ENCODE measurements around the gene PCSK4.
"Not testable (repeated sequence)": the region's sequence is repeated elsewhere in the genome, so short reads cannot be mapped to it uniquely, and the experiment has no call there.

PCSK4 gene

GRCh38 chr19:1503925-1504773 lies 14.0 kb upstream of the PCSK4 start:
- no peak for DNase-seq

DNA sequence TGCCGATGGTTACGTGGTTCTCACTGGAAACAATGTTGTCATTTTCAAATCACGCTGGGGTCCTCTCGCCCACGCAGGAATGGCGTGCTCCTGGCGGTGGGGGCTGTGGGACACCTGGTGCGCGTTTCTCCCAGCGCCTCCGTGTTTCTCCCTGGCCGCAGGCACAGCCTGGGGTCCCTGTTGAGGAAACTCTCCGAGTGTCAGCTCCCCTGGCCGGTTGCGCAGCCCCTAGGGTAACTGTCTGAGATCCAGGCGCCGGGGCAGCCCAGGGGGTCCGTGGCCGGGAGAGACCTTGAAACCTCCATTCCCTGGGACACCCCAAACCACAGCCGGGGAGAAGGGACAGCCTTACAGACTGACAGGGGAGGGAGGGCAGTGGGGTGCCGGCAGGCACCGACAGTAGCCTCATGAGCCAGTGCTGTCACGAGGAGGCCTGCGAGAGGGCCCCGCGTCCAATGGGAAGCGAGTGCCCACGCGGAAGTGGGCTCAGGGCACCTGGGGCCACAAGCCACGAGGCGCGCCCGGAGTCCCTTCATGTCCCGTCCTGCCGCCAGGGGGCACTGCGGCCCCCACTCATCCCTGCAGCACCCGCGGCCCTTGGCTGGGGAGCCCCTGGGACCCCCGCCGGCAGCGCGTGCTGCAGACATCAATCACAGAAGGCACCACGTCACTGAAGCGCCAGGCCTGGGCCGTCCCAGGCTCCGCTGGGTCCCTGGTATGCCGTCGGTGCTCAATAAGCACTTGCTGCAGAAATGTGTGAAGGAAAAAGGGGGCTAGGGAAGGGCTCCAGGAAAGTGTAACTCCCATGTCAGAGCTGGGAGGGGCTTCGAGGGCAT lies 13.2 kb upstream of the PCSK4 start:
- no peak for DNase-seq

- no peak for DNase-seq
Observed at GRCh38 chr19:1502433-1503088, 12.4 kb upstream of the PCSK4 start.

DNA sequence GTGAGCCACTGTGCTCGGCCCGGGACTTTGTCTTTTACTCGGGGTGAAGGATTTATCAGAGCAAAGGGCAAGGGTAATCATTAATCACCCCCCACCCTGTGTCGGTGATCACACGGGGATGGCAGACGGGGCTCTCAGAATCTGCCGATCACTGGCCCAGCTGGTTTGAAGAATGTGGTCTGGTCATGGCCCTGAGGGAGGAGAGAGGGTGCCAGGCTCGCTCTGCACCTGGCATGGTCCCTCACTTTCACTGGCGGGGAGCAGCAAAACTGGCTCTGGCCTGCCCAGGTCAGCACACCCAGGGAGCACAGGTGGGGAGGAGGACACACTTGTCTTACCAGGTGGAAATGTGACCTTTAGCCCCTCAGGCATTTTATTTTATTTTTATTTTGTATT lies 11.0 kb upstream of the PCSK4 start:
- DNase-seq: no peak

DNA sequence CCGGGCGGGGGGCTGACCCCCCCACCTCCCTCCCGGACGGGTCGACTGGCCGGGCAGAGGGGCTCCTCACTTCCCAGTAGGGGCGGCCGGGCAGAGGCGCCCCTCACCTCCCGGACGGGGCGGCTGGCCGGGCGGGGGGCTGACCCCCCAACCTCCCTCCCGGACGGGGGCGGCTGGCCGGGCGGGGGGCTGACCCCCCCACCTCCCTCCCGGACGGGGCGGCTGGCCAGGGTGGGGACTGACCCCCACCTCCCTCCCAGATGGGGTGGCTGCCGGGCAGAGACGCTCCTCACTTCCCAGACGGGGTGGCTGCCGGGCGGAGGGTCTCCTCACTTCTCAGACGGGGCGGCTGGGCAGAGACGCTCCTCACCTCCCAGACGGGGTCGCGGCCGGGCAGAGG lies 9.1 kb upstream of the PCSK4 start:
- DNase-seq: not testable (repeated sequence)

DNA sequence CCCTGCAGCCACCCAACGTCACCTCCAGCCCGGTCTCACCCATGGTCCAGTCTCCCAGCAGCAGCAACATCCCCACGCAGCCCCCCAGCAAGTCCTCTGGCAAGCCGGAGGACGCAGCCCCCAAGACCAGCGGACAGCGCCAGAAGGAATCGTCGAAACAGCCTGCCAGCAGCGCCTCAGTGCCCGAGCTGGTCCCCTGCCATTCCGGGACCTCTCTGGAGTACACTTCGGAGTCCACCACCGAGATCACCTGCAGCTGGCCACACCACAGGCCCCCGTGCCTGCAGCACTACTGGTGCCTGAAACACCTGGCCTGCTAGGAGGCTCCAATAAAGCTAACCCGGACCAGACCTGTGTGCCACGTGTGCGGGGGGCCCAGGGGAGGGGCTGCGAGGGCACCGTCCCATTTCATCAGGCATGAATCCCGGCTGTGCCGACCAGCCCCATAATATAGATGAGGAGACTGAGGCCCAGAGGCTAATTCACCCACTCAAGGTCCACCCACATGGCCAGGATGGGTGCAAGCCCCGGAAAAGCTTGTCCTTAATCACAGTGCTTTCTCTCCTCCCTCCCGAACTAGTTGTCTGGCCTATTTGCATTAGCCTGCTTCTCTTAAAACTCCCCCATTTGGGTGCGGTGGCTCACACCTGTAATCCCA lies 7.6 kb upstream of the PCSK4 start:
- DNase-seq: no peak

DNA sequence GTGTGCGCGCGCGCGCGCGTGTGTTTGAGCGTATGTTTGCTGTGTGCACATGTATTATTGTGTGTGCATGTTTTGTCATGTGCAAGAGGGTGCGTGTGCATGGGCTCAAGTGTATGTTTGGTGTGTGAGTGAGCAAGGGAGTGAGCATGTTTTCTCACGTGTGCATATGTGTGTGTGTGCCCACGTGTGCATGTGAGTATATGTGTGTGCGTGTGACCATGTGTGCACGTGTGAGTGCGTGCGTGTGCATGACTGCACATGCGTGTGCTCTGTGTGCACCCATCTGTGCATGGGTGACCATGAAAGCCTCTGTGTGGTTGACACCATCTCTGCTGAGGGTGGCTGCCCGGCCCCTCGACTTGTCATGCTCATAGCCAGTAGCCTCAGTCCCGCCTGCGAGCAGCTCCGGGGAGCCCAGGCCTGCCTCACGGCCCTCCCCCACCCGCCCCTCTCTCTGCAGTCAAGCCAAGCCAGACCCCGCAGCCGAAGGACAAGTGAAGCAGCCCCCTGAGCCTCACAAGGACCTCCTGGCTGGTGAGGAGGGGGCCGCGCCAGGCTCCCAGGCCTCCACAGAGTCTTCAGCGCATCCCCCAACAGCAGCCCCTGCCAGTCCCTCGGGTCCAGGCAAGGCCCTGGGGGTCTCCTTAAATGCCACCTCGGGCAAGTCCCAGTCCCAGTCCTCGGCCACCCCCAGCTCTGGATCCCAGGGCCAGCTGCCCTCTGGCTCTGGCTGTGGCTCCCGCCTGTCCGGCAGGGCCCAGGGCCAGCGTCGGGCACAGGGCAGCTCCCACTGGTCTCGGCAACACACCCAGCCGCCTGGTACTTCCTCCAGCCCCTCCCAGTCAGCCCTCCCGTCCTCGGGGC lies 6.8 kb upstream of the PCSK4 start:
- DNase-seq: no peak

DNA sequence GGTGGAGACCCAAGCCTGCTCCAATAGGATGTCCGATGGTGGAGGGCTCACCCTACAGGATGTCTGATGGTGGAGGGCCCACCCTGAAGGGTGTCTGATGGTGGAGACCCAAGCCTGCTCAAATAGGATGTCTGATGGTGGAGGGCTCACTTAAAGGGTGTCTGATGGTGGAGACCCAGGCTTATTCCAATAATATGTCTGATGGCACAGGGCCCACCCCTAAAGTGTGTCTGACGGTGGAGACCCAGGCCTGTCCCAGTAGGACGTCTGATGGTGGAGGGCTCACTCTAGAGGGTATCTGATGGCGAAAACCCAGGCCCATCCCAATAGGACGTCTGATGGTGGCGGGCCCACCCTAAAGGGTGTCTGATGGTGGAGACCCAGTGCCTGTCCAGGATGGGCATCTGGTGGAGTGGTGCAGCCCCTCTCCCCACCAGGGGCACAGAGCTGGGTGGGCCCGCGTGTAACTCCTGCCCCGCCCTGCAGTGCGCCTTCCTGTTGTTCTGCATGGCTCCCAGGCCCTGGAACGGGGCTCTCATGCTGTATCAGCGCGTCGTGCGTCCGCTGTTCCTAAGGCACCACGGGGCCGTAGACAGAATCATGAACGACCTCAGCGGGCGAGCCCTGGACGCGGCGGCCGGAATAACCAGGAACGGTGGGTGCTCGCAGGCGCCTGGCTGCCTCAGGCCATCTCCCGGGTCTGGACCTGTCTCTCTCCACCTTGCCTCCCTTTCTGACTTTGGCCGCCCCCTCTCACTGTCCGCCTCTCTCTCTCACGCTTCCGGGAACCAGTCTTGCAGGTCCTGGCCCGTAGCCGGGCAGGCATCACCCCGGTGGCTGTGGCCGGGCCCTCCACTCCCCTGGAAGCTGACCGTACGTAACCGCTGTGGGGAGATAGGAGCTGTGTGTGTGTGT lies 5.9 kb upstream of the PCSK4 start:
- no peak for DNase-seq

DNA sequence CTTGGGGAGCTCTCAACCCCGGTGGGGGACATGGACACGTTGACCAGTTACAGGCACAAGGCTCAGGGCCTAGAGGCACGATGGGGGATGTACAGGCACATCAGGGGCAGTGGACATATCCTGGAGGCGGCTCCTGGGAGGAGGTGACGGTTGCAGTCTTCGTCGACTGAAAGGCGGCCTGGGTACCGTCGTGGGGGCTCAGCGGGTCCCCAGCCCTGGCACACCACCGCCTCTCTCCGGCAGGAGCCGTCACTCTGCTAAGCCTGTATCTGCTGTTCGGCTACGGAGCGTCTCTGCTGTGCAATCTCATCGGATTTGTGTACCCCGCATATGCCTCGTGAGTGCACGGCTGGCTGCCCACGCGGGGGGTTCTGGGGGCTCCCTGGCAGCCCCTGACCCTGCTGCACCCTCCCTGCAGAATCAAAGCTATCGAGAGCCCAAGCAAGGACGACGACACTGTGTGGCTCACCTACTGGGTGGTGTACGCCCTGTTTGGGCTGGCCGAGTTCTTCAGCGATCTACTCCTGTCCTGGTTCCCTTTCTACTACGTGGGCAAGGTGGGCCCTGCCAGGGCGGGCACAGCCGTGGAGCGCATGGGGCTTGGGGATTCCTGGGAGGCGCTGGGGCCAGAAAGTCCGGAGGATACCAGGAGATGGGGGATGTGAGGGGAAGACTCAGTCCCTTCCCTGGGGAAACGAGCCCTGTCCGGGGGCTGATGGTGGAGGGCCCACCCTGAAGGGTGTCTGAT lies 5.1 kb upstream of the PCSK4 start:
- DNase-seq: no peak

DNA sequence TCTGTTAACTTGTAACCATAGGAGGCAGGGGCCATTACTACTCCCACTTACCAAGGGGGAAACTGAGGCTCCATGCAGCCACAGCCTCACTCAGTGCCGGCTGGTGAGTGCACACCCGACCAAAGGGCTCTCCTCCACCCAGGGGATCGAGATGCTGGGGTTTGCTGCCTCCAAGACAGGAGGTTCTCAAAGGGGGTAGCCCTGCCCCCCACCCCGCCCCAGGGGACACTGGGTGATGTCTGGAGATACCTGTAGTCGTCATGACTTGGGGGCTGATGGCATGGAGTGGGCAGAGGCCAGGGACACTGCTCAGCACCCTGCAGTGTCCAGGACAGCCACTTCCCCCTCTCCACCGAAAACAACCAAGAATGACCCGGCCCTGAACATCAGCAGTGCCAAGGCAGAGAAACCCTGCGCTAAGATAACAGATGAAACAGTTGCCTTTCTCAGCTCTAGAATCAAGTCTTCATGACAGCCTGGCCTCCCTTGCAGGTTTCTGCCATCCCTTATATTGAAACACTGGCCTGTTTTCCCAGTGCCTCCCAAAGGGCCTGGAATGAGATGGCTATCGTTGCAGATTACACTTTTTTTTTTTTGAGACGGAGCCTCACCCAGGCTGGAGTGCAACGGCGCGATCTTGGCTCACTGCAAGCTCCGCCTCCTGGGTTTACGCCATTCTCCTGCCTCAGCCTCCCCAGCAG lies 4.1 kb upstream of the PCSK4 start:
- DNase-seq: no peak

- no peak for DNase-seq
Observed at GRCh38 chr19:1492474-1493006, 2.4 kb upstream of the PCSK4 start.

- no peak for DNase-seq
Observed at GRCh38 chr19:1491849-1492170, 1.7 kb upstream of the PCSK4 start.

DNA sequence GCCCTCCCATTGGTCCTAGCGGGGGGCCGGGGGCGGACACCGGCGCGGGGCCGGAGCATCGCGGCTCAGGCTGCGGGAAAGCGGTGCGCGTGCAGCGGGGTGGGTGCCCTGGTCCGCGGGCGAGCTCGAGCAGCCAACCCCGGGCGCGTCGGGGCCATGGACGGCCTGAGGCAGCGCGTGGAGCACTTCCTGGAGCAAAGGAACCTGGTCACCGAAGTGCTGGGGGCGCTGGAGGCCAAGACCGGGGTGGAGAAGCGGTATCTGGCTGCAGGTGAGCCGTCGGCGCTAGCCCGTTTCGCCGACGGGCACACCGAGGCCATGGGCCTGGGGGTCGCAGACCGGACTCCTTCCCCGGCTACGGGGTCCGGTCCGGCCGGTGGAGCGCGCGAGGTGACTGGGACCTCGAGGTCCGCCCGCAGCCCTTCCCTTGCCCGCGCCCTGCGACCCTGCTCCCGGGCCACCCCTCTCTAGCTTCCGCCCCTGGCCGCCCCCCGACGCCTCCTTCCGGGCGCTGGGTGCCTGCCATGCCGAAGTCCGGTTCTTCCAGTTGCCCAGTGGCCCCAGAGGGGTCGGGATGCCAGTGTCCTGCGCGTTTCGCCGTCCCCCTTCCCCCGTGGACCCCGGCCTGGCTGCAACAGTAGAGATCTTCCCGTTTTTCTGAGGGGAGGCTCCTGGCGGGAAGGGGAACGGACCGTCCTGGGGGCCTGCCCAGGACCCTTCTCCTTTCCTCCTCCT lies 1.1 kb upstream of the PCSK4 start, which contains the start of gene REEP6:
Gene REEP6 (plus strand): TSS at position 68 of the 735 bp plus-strand sequence. CDS start 89 bp downstream, at position 157.
- DNase-seq: no peak

GRCh38 chr19:1489463-1490310 lies 463 bp downstream of the PCSK4 start:
- no peak for DNase-seq

DNA sequence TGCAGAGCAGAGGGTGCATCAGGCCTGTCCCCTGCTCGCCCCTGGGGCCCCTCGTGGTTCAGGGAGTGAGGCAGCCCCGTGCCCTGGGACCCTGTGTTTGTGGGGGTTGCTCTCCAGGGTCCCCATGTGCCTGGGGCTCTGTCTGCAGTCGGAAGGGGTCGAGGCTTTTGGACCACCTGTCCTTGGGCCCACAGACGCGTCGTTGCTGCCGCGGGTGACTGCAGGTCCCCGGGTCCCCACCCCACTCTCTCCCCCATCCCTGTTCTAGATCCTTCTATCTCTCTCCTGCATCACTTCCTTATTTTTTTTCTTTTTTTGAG lies 1.9 kb downstream of the PCSK4 start:
- DNase-seq: no peak

- no peak for DNase-seq
Observed at GRCh38 chr19:1487576-1488281, 2.4 kb downstream of the PCSK4 start.

Data from NCI-H187 treated with DMSO at 0.1 percent for 48 hours (cell line).